DMS114 treated with DMSO at 0.1 percent for 48 hours (cell line): Measurements from ENCODE around the gene CA12.

ENCODE experiments used
- DNase-seq: peaks from one replicate; lab custom pipeline; 2025; ENCODE audit not compliant: unreplicated experiment; lab: John Stamatoyannopoulos, UW

The CA12 gene

DNA sequence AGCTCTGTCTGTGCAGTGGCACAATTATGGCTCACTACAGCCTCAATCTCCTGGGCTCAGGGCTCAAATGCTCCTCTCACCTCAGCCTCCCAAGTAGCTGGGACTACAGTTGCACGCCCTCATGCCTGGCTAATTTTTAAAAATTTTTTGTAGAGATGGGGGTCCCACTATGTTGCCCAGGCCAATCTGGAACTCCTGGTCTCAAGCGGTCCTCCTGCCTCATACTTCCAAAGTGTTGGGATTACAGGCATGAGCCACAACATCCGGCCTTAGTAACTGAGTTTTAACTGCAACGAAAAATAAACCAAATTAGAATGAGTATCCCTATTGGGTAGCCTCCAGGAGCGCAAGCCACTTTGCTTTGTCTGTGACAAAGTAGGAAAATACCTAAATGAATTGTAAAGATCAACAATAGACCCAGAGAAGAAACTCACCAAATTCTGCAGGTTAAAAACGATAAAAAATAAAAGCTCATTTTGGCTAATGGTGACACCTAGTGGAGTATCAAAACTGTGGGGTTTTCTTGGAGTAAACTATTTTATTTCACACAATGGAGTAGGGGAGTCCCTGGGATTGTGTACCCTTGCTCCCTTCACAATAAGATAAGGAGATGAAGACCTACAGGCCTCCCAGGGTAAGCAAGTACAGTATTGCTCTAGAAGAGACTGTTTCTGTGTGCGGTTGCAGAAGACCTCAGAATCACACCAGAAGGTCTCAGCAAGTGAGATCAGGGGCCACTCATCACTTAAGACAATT is 21.0 kb upstream of the CA12 start:
- peak; percentile 30 for DNase-seq

- no peak for DNase-seq
Observed at GRCh38 chr15:63401714-63402497, 20.3 kb upstream of the CA12 start.

DNA sequence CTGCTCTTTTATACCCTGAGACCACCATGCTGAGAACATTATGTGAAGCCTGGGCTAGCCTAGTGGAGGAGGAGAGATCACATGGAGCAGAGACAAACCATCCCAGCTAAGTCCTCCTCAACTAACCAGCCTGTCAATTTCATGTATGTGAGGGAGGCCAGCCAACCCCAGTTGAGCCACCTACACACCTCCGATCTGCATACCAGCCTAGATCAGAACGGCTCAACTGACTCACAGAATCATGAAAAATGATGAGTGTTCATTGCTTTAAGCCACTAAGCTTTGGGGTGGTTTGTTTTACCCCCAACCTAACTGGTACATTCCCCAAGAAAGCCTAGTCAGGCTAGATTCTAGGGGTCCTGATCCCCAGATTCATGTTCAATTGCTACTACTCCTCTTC is 19.4 kb upstream of the CA12 start:
- DNase-seq = no peak

GRCh38 chr15:63398456-63398855 is 16.8 kb upstream of the CA12 start:
- no peak for DNase-seq

DNA sequence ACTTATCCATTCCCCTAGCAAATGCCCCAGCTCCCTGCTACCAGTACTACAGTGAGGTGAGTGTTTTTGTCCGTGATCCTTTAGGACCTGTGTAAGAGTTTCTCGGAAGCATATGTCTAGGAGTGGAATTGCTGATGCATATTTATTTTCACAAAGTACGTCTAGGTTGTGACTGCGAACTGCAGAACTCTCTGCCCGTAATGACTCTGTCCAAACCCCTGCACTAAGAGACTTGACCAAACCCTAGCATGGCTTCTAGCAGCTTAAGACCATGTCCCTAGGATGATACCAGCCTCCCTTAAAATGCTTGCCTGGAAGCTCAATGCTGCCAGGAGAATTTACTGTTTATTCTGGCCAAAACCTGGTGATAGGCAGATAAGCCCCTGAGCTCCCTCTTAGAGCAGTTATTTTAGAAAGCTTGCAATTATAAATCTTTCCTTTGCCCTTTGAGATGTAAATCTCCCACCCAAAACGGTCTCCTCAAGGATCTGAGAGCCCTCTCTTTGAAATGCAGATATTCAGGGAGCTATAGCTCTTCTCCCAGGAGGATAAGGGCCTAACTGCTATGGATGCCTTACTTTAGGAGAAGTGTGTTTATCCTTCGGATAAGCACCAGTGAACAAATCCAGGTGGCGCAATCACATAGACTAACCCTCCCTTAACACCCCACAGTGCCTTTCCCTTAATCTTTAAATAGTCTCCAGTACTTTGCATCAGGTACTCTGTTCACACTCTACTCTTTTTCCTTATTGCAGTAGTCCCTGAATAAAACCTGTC is 14.7 kb upstream of the CA12 start:
- no peak for DNase-seq

GRCh38 chr15:63395730-63396151 is 14.1 kb upstream of the CA12 start:
- DNase-seq = no peak

GRCh38 chr15:63392361-63393009 is 10.8 kb upstream of the CA12 start:
- DNase-seq = no peak

GRCh38 chr15:63391669-63392360 is 10.2 kb upstream of the CA12 start:
- DNase-seq = no peak

DNA sequence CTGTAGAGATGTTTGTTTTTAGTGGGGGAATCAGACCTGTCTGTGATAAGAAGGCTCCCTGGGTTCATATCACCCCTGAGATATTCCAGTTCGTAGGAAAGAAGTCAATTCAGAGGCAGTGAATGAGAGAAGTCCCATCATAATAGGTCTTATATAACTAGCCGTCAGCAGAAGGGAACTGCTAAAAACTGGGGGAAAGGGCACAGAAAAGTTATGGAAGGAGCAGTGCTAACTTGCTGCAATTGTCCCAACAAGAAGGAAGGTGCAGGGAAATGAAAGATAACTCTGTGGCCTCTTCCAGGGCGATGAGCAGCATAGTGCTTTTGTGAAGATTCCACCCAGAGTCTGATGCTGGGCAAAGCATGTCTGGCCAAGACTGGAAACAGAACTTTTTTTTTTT is 9.0 kb upstream of the CA12 start:
- no peak for DNase-seq

- DNase-seq = no peak
Observed at GRCh38 chr15:63389902-63390670, 8.4 kb upstream of the CA12 start.

GRCh38 chr15:63388511-63388910 is 6.9 kb upstream of the CA12 start:
- DNase-seq = no peak

DNA sequence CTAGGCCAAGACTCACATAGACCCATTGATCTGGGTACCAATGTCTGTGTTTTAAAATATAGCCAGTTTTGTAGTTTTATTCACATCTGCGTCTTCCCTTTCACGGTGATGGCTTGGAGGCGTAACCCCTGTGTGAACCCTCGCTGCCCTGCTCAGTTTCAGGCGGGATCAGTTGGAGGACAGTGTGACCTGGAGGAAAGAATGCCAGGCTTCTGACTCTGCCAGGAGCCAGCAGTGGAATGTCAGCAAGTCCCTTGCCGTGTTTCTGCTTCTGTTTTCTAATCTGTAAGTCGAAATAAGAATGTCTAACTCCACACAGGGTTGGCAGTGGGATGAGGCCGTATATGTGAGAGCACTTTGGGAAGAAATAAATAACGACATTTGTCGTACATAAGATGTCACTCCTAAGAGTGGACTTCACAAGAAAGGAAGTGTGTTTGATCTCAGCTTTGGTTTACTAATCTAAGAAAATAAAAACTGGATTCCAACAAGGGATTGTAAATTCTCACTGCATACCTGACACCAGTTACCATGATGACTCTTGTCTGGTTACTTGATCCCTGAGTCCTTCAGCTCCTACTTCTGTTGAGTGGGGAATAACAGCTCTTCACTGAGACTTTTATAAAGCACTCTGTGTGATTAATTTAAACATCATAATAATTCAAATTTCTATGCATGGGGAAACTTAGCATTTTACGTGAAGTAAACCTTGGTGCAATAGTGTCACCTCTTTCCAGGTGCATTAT is 6.3 kb upstream of the CA12 start:
- DNase-seq = no peak

GRCh38 chr15:63385911-63386531 is 4.4 kb upstream of the CA12 start:
- no peak for DNase-seq

DNA sequence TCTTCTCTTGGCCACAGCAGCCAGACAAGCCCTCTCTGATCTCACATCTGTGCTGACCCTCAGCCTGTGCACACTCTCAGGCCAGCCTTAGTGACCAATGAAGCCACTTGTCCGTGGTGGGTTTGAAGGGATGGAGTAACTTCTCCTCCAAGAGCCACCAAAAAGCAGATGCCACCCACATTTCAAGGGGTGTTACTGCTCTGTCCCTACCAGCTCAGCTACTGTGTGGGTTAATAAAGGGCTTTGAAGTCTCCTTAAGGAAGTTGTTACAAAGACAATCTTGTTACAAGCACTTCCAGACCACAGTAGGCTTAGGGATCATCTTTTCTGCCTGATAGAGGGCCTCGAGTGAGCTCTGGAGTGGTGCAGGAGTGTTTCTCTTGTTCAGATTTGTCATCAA is 3.3 kb upstream of the CA12 start:
- no peak for DNase-seq

DNA sequence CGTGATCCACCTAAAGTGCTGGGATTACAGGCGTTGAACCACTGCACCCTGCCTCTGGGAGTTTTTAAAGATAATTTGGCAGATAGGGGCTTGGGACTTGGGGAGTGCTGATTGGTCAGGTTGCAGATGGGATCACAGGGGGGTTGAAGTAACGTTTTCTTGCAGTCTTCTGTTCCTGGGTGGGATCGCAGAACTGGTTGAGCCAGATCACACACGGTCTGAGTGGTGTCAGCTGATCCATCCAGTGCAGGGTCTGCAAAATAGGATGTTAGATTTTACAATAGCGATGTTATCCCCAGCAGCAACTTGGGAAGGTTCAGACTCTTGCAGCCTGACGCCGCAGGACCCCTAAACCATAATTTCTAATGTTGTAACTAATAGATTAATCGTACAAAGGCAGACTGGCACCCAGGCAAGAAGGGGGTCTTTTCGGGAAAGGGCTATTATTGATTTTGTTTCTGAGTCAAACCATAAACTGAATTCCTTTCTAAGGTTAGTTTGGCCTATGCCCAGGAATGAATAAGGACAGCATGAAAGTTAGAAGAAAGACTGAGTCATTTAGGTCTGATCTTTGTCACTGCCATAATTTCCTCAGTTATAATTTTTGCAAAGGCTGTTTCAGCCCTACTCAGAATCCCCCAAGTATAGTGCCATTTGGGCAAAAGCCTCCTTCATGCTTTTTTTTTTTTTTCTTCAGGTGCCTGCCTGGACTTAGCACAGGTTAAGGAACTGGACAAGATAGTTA is 1.5 kb upstream of the CA12 start:
- DNase-seq = no peak

- no peak for DNase-seq
Observed at GRCh38 chr15:63380808-63381282, 801 bp downstream of the CA12 start.

DNA sequence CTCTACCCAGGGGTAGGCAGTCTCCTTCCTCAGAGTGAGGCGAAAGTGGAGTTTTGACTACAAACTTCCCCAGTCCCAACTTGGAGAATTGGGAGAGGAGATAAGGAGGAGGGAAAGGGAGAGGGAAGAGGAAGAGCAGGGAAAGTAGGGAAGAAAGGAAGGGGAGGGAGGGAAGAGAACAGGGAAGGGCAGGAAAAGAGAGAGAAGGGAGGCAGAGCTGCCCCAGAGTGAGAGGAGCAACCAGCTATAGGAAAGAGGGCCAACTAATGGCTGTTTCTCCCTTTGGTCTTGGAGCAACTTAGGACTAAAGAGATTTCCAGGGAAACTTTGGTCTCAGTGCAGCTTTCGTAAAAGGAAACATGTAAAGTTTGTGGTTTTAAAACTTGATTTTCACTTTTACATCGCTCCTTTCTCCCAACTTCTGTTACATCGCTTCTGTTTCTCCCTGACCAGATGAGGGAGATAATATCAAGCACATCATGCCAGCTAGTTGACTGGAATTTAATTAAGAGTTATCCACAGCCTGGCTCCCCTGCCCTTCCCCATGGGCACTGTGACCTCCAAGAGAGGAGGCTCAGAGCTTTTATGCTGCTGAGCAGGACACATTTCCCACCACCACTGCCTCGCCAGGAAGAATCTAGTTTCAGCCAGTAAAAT is 1.4 kb downstream of the CA12 start:
- DNase-seq = no peak
